ENCODE results near the gene SPON2. TPM values are rescaled to one million over a fixed set of nuclear protein-coding genes. Genes with fewer than 3 reads are reported as not detected.

SPON2 gene
- total RNA-seq, 2 experiments from 2014 or later, result 9.9 to 10.5 TPM

DNA sequence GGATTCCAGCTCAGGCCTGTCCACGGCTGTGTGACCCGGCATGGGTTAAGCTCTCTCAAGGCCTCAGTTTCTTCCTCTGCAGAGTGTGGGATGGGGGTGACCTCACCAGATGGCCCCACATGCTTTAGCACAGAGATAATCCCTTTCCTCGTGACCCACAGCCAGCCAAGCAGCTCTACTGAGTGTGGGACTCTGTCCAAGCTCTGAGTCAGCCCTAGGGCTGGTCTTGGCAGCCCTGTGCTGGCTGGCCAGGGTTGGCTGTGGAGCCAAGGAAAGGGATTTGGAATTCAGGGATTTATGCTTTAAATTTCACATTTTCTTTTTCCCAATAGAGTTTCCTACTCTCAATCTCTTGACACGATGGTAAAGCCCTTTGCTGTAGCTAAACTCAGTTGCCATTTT is 19.7 kb upstream of the SPON2 start:
- H3K36me3 Mint-ChIP-seq (ENCODE audit: low read depth), result peaks cover 4% of the 10 kb centered on the region
- H3K4me3 Mint-ChIP-seq, result no peak overlapping the region
- peaks cover 2% of the 10 kb centered on the region for H3K9me3 Mint-ChIP-seq
- ATAC-seq, result no peak
- H3K27me3 Mint-ChIP-seq, result no peaks in the 10 kb centered on the region
- peaks cover 11% of the 10 kb centered on the region for H3K4me1 Mint-ChIP-seq (ENCODE audit: low read depth)
- intact Hi-C loops (cut with micrococcal nuclease), result no loop called here
- no peak overlapping the region for H3K27ac Mint-ChIP-seq
- DNase-seq, result no peak
- CTCF ChIA-PET, result interaction anchor here (1.2 kb wide), 2 partner anchors 9 to 24 kb away, joined by 3 read pairs; no protein-coding TSS in a partner anchor
- POLR2A ChIA-PET, result interaction anchor here (1.0 to 1.7 kb wide), 3 partner anchors 8 to 24 kb away, joined by 4 to 7 read pairs (median 4); no protein-coding TSS in a partner anchor
- no peak for TF ChIP-seq CTCF (IDR thresholded peaks at IDR 0.05)

DNA sequence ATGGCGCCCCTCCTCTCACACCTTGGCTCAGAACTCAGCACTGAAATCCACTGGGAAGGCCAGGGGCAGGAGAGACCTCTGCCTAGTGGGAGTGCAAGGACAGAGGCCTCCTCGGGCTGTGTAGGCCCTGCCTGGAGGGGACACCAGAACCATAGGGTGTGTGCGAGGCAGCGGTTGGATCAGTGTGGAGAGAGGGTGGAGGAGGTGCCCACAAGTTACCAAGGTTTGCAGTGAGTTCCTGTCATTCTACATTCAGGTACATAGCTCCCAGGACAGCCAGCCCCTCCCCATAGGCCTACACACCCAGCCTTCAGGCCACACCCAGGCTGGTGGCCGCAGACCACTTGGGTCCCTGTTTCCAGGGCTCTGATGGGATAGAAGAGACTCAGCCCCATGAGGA is 19.2 kb upstream of the SPON2 start:
- intact Hi-C loops (cut with micrococcal nuclease), result no loop called here
- Mint-ChIP-seq H3K27ac (no peak overlapping the region), H3K27me3 (no peaks in the 10 kb centered on the region), H3K36me3 (ENCODE audit: low read depth) (peaks cover 2% of the 10 kb centered on the region), H3K9me3 (peaks cover 2% of the 10 kb centered on the region), H3K4me1 (ENCODE audit: low read depth) (peaks cover 16% of the 10 kb centered on the region), H3K4me3 (no peak overlapping the region)
- no peak for DNase-seq
- ChIA-PET CTCF (interaction anchor here (1.2 kb wide), 1 partner anchor 24 kb away, joined by 3 read pairs; no protein-coding TSS in a partner anchor), POLR2A (interaction anchor here (1.0 to 1.7 kb wide), 3 partner anchors 8 to 10 kb away, joined by 3 to 7 read pairs (median 4); no protein-coding TSS in a partner anchor)
- ATAC-seq, result no peak
- no peak for TF ChIP-seq CTCF (IDR thresholded peaks at IDR 0.05)

GRCh38 chr4:1187182-1187581 is 14.8 kb upstream of the SPON2 start:
- H3K9me3 Mint-ChIP-seq, result peaks cover 6% of the 10 kb centered on the region
- ChIA-PET CTCF (interaction anchor here (0.7 to 1.4 kb wide), 4 partner anchors 16 to 80 kb away, joined by 3 to 5 read pairs (median 3); no protein-coding TSS in a partner anchor), POLR2A (interaction anchor here (1.4 kb wide), 1 partner anchor 16 kb away, joined by 8 read pairs; no protein-coding TSS in a partner anchor)
- H3K36me3 Mint-ChIP-seq (ENCODE audit: low read depth), result peaks cover 4% of the 10 kb centered on the region
- H3K4me1 Mint-ChIP-seq (ENCODE audit: low read depth), result peaks cover 31% of the 10 kb centered on the region
- DNase-seq, result peak; percentile 71
- peak; percentile 97 for ATAC-seq
- TF ChIP-seq CTCF (IDR thresholded peaks at IDR 0.05), result no peak
- H3K4me3 Mint-ChIP-seq, result no peak overlapping the region
- intact Hi-C loops (cut with micrococcal nuclease), result no loop called here
- H3K27ac Mint-ChIP-seq, result peak overlapping the region; percentile 10
- no peaks in the 10 kb centered on the region for H3K27me3 Mint-ChIP-seq

GRCh38 chr4:1183985-1184773 is 11.8 kb upstream of the SPON2 start:
- ATAC-seq, result no peak

More at GRCh38 chr4:1183985-1184773, 11.8 kb upstream of the SPON2 start:
- H3K36me3 Mint-ChIP-seq (ENCODE audit: low read depth), result peaks cover 9% of the 10 kb centered on the region
- intact Hi-C loops (cut with micrococcal nuclease), result no loop called here
- TF ChIP-seq CTCF (IDR thresholded peaks at IDR 0.05), result no peak
- peaks cover 32% of the 10 kb centered on the region for H3K4me1 Mint-ChIP-seq (ENCODE audit: low read depth)
- H3K9me3 Mint-ChIP-seq, result peaks cover 17% of the 10 kb centered on the region
- peak overlapping the region; percentile 44 for H3K4me3 Mint-ChIP-seq
- CTCF ChIA-PET, result interaction anchor here (0.9 to 1.9 kb wide), 9 partner anchors 8 to 84 kb away, joined by 3 to 9 read pairs (median 5); no protein-coding TSS in a partner anchor
- peak overlapping the region; percentile 57 for H3K27ac Mint-ChIP-seq
- DNase-seq, result no peak
- H3K27me3 Mint-ChIP-seq, result no peaks in the 10 kb centered on the region
- POLR2A ChIA-PET, result interaction anchor here (0.6 to 1.5 kb wide), 6 partner anchors 8 to 60 kb away, joined by 3 to 7 read pairs (median 4); no protein-coding TSS in a partner anchor
